Measurements from ENCODE around the gene CRYBG3.

The CRYBG3 gene

GRCh38 chr3:97917813-97918536 lies 96.2 kb downstream of the CRYBG3 start:
- no peaks in the 10 kb centered on the region for H3K27me3 Mint-ChIP-seq
- no peak overlapping the region for H3K27ac Mint-ChIP-seq
- no peak for DNase-seq
- peaks cover 3% of the 10 kb centered on the region for H3K36me3 Mint-ChIP-seq (ENCODE audit: insufficient read depth)
- ATAC-seq (replicated peaks), result no peak
- no peak overlapping the region for H3K4me3 Mint-ChIP-seq
- no peaks in the 10 kb centered on the region for H3K9me3 Mint-ChIP-seq
- H3K4me1 Mint-ChIP-seq (ENCODE audit: low read depth in 2 of 2), result peaks cover 3 to 5% of the 10 kb centered on the region in 2 donors

GRCh38 chr3:97927704-97928103 lies 105.9 kb downstream of the CRYBG3 start:
- Mint-ChIP-seq H3K27ac (no peak overlapping the region), H3K4me3 (no peak overlapping the region), H3K4me1 (ENCODE audit: low read depth in 2 of 2) (peaks cover 0 to 3% of the 10 kb centered on the region in 2 donors), H3K36me3 (ENCODE audit: insufficient read depth) (no peaks in the 10 kb centered on the region), H3K9me3 (no peaks in the 10 kb centered on the region), H3K27me3 (peaks cover 0 to 9% of the 10 kb centered on the region in 2 donors)
- no peak for ATAC-seq (replicated peaks)
- DNase-seq, result no peak

- DNase-seq (no peak), ATAC-seq (replicated peaks) (no peak)
- Mint-ChIP-seq H3K9me3 (no peaks in the 10 kb centered on the region), H3K27ac (no peak overlapping the region), H3K27me3 (peaks cover 0 to 9% of the 10 kb centered on the region in 2 donors), H3K36me3 (ENCODE audit: insufficient read depth) (no peaks in the 10 kb centered on the region), H3K4me3 (no peak overlapping the region), H3K4me1 (ENCODE audit: low read depth in 2 of 2) (peaks cover 0 to 4% of the 10 kb centered on the region in 2 donors)
These were observed 107.2 kb downstream of the CRYBG3 start for GRCh38 chr3:97928986-97929385.

DNA sequence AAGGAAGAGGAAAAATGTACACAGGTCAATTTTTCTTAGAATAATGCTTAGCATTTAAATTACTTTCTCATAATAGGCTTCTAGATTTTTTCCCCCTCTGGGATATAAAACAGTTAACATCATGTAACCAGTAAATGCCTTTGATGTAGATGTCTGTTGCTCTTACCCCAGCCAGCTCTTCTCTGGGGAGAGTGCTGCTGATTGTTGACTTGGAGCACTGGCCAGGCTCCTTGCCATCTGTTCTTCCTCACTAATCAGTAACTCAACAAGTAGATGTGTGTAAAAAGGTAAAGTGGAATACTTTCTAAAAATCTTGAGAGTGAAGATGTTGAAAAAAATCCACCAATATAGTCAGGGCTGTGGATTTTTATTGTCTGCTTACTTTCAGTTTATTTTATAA lies 108.2 kb downstream of the CRYBG3 start:
- peaks cover 0 to 4% of the 10 kb centered on the region in 2 donors for H3K4me1 Mint-ChIP-seq (ENCODE audit: low read depth in 2 of 2)
- H3K27me3 Mint-ChIP-seq, result peaks cover 0 to 9% of the 10 kb centered on the region in 2 donors
- H3K9me3 Mint-ChIP-seq, result no peaks in the 10 kb centered on the region
- no peak overlapping the region for H3K27ac Mint-ChIP-seq
- no peaks in the 10 kb centered on the region for H3K36me3 Mint-ChIP-seq (ENCODE audit: insufficient read depth)
- ATAC-seq (replicated peaks), result no peak
- DNase-seq, result no peak
- no peak overlapping the region for H3K4me3 Mint-ChIP-seq

GRCh38 chr3:97931218-97931617 lies 109.4 kb downstream of the CRYBG3 start:
- Mint-ChIP-seq H3K4me1 (ENCODE audit: low read depth in 2 of 2) (peaks cover 0 to 9% of the 10 kb centered on the region in 2 donors), H3K9me3 (no peaks in the 10 kb centered on the region), H3K36me3 (ENCODE audit: insufficient read depth) (peaks cover under 1% of the 10 kb centered on the region), H3K27me3 (peaks cover 0 to 9% of the 10 kb centered on the region in 2 donors), H3K27ac (no peak overlapping the region), H3K4me3 (no peak overlapping the region)
- no peak for DNase-seq
- no peak for ATAC-seq (replicated peaks)

DNA sequence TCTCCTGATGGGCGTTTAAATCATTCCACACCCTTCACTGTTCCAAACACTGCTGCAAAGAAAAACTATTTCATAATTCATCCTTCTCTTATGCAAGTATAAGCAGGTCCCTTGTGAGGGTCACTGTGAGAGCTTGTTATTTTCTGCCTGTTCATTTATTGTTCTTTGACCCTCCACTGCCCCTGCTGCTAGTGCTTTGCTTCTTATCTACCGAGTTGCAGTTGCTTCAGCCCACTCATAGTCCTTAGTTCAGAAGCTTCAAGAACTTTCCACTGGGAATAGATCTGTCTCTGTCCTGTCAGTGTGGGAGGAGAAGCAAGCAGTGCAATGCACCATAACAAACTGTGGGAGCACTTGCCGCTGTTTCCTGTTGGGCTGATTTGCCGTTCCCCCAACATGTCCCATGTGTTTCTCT lies 110.6 kb downstream of the CRYBG3 start:
- no peak for ATAC-seq (replicated peaks)
- Mint-ChIP-seq H3K4me3 (no peak overlapping the region), H3K27ac (peak overlapping the region in 1 of 2 donors; percentile 54), H3K9me3 (no peaks in the 10 kb centered on the region), H3K27me3 (peaks cover 0 to 9% of the 10 kb centered on the region in 2 donors), H3K4me1 (ENCODE audit: low read depth in 2 of 2) (peaks cover 0 to 9% of the 10 kb centered on the region in 2 donors), H3K36me3 (ENCODE audit: insufficient read depth) (peaks cover 7% of the 10 kb centered on the region)
- DNase-seq, result no peak

DNA sequence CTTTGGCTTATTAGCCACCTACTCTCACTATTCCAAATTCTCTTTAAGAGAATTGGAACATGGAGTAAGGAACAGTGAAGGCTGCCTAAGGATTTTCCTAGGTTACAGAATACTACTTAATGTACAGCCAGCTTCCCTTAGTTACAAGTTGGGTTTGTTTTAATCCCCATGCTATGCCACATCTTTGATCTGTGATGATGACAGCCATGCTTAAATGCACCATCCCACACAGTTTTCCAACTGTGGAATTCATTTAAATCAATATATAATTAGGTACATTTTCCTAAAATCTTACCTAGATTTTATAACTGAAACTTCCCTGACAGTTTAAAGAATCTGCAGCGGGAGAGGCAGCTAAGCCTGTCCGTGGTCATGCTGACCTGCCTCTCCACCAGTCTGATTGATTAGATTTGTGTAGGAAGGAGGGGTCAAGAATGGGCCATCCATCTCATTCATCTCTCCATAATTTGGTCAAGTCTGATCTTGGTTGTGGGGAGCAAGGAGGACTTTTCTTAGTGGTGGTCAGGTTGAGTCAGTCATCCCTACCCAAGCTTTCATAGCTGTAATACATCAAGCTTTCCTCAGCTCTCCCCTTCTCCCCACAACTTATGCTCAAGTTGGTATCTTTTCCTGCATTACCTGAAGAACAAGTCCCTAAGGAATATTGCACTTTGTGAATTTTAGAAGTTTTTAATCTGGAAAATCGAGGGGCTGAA lies 113.3 kb downstream of the CRYBG3 start:
- H3K36me3 Mint-ChIP-seq (ENCODE audit: insufficient read depth), result peaks cover 7% of the 10 kb centered on the region
- DNase-seq (no peak), ATAC-seq (replicated peaks) (no peak)
- H3K27me3 Mint-ChIP-seq, result peaks cover 0 to 9% of the 10 kb centered on the region in 2 donors
- H3K27ac Mint-ChIP-seq, result no peak overlapping the region
- no peaks in the 10 kb centered on the region for H3K9me3 Mint-ChIP-seq
- H3K4me3 Mint-ChIP-seq, result no peak overlapping the region
- peaks cover 0 to 9% of the 10 kb centered on the region in 2 donors for H3K4me1 Mint-ChIP-seq (ENCODE audit: low read depth in 2 of 2)

DNA sequence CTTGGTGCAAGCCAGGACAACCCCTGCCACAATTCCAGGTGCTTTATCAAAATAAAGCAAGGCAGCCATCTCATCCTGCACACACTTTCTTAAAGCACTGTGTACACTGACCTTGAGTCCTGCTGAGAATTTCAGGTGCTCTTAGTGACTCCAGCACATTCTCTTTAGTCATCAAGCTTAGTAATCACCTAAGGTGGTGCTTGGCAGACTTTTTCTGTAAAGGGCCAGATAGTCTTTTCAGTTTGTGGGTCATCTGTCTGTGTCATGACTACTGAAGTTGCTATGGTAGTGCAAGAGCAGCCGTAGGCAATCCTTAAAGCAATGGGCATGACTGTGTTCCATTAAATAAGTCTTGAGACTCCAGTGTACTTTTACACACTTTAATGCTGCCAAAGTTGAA lies 114.0 kb downstream of the CRYBG3 start:
- H3K27me3 Mint-ChIP-seq, result peaks cover 0 to 7% of the 10 kb centered on the region in 2 donors
- H3K27ac Mint-ChIP-seq, result peak overlapping the region in 1 of 2 donors; percentile 57
- no peak for ATAC-seq (replicated peaks)
- no peak for DNase-seq
- no peaks in the 10 kb centered on the region for H3K9me3 Mint-ChIP-seq
- H3K4me3 Mint-ChIP-seq, result no peak overlapping the region
- peaks cover 0 to 9% of the 10 kb centered on the region in 2 donors for H3K4me1 Mint-ChIP-seq (ENCODE audit: low read depth in 2 of 2)
- peaks cover 7% of the 10 kb centered on the region for H3K36me3 Mint-ChIP-seq (ENCODE audit: insufficient read depth)

- peaks cover 0 to 9% of the 10 kb centered on the region in 2 donors for H3K4me1 Mint-ChIP-seq (ENCODE audit: low read depth in 2 of 2)
- H3K9me3 Mint-ChIP-seq, result no peaks in the 10 kb centered on the region
- peaks cover 7% of the 10 kb centered on the region for H3K36me3 Mint-ChIP-seq (ENCODE audit: insufficient read depth)
- no peak overlapping the region for H3K4me3 Mint-ChIP-seq
- peak overlapping the region in 1 of 2 donors; percentile 9 for H3K27ac Mint-ChIP-seq
- no peak for DNase-seq
- ATAC-seq (replicated peaks), result no peak
- H3K27me3 Mint-ChIP-seq, result no peaks in the 10 kb centered on the region
These were observed 115.4 kb downstream of the CRYBG3 start for GRCh38 chr3:97937205-97937604.

- peaks cover 7% of the 10 kb centered on the region for H3K36me3 Mint-ChIP-seq (ENCODE audit: insufficient read depth)
- no peaks in the 10 kb centered on the region for H3K27me3 Mint-ChIP-seq
- no peak overlapping the region for H3K27ac Mint-ChIP-seq
- DNase-seq (no peak), ATAC-seq (replicated peaks) (no peak)
- no peaks in the 10 kb centered on the region for H3K9me3 Mint-ChIP-seq
- H3K4me1 Mint-ChIP-seq (ENCODE audit: low read depth in 2 of 2), result peaks cover 0 to 5% of the 10 kb centered on the region in 2 donors
- H3K4me3 Mint-ChIP-seq, result no peak overlapping the region
These were observed 116.6 kb downstream of the CRYBG3 start for GRCh38 chr3:97938444-97938843.

- Mint-ChIP-seq H3K9me3 (no peaks in the 10 kb centered on the region), H3K36me3 (ENCODE audit: insufficient read depth) (peaks cover 11% of the 10 kb centered on the region)
- no peak for ATAC-seq (replicated peaks)
These were observed 117.6 kb downstream of the CRYBG3 start for GRCh38 chr3:97939401-97939800.

DNA sequence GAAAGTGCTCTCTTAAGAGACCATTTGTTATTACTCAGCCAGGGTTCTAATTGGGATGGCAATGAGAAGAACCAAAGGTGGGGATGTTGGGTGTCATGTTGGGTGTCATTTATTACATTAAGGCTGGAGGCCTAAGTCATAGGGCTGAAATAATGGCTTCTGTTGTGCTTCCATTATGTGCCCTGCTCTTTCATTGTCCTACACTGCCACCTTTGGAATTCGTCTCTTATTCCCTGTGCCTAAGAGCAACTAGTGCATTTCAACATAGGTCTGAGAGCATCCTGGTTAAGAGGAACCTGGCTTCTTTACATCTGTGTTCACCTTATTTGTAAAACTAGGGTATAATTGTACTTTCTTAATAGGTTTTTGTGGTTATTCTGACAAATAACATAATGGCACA lies 118.2 kb downstream of the CRYBG3 start:
- no peaks in the 10 kb centered on the region for H3K9me3 Mint-ChIP-seq
- no peak overlapping the region for H3K4me3 Mint-ChIP-seq
- DNase-seq (peak in 2 of 3 experiments; percentile 4 to 5), ATAC-seq (replicated peaks) (peak; percentile 64)
- peaks cover 0 to 5% of the 10 kb centered on the region in 2 donors for H3K4me1 Mint-ChIP-seq (ENCODE audit: low read depth in 2 of 2)
- peaks cover 14% of the 10 kb centered on the region for H3K36me3 Mint-ChIP-seq (ENCODE audit: insufficient read depth)
- no peaks in the 10 kb centered on the region for H3K27me3 Mint-ChIP-seq
- peak overlapping the region in 1 of 2 donors; percentile 17 for H3K27ac Mint-ChIP-seq

More at GRCh38 chr3:97939401-97939800, 117.6 kb downstream of the CRYBG3 start:
- no peak overlapping the region for H3K4me3 Mint-ChIP-seq
- peak overlapping the region in 1 of 2 donors; percentile 17 for H3K27ac Mint-ChIP-seq
- peaks cover 0 to 5% of the 10 kb centered on the region in 2 donors for H3K4me1 Mint-ChIP-seq (ENCODE audit: low read depth in 2 of 2)
- no peaks in the 10 kb centered on the region for H3K27me3 Mint-ChIP-seq
- no peak for DNase-seq

DNA sequence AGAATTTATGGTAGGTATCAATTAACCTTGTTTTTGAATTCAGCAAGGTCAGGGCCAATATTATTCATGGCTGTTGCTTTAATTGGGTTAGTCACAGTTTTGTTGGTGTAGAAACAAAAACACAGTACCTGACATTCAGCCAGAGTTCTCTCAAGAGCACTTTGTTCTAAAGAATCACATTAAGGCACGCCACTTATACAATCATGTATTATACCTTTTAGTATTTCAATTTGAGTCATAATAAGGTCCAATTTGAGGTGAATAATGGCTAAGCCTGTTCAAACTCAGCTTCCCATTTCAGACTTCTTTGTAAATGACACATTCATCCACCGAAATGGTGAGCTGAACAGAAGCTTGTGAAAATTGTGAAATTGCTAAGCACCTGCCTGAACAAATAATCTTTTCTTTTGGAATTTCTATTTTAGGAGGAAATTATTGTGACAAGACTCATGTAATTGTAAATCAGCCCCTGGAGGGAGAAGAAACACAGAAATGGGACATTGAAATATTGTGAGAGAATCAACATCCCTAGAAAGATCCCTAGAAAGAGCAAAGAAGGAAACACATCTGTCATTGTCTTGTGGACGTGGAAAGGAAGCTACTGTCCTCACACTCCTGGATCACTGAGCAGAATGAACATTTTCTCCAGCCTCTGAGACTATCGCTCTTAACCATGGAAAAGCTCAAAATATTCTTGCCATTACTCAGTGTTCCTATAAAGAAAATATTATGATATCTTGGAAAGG lies 121.2 kb downstream of the CRYBG3 start:
- H3K4me1 Mint-ChIP-seq (ENCODE audit: low read depth in 2 of 2), result no peaks in the 10 kb centered on the region
- DNase-seq (no peak), ATAC-seq (replicated peaks) (no peak)
- no peak overlapping the region for H3K4me3 Mint-ChIP-seq
- H3K36me3 Mint-ChIP-seq (ENCODE audit: insufficient read depth), result peaks cover 30% of the 10 kb centered on the region
- peak overlapping the region in 1 of 2 donors; percentile 46 for H3K27ac Mint-ChIP-seq
- H3K27me3 Mint-ChIP-seq, result no peaks in the 10 kb centered on the region
- H3K9me3 Mint-ChIP-seq, result no peaks in the 10 kb centered on the region
